T-helper 22 cell (primary cell): Measurements from ENCODE around the gene MLLT3.

ENCODE experiments used
- DNase-seq: peaks from one replicate; pipeline ENCODE4 v3.0.0-alpha.2; 2020; ENCODE audit warnings: low read depth

The MLLT3 gene

DNA sequence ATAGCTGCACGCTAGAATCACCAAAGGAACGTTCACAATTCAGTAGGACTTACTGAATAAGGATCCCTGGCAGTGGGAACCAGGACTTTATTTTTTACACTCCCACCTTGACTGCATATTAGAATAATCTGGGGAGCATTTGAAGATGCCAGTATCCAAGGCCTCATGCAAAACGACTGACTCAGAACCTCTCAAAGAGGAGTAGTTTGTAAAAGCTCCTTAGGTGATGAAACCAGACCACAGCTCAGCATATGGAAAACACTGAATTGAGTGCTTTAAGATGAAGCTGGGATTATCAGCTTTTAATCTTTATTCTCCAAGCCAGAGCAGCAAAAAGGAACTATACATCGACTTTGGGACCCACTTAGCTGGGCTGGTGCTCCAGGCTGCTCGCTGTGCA lies 288.3 kb downstream of the MLLT3 start:
- DNase-seq: no peak

DNA sequence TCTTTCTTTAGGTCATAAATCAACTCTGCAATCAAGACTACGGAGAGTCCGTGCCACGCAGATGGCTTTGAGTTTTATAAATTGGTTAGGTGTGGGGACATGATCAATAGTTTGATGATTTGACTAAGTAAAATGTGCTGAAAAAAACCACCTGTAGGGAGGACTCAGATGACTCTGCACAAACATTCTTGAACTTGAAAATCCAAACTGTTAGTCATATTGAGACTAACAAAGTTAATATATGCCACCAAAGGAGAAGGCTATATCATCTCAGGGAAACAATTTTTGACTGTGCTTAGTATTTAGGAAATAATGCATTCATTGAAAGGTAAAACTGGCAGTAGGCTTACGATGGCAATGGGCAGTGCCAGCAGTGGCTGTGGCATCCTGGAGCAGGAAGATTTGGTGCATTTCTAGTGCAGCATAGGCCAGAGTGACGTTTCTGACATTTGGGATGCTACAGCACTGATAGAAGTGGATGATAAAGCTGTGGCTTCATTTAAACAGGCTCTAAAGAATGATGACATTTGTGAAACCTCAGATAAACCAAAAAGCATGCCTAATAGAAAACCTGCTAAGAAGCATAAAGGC lies 291.1 kb downstream of the MLLT3 start:
- DNase-seq: no peak

DNA sequence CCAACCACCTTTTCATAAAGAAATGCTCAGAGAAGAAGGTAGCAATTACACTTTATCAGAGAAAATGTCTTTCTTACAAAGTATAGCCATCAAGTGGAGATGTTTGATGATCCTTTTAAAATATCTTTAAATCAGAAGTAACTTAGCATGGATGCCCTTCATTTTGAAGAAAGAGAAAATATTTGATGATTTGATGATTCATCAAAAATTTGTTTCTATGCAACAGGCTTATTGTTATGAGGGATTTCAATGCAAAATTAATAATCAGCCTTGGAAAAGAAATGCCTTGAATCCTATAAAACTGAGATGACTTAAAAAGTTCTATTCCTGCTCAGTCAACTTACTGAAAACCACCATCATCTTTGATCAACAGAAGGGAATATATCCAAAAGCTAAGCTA lies 291.6 kb downstream of the MLLT3 start:
- DNase-seq: no peak

DNA sequence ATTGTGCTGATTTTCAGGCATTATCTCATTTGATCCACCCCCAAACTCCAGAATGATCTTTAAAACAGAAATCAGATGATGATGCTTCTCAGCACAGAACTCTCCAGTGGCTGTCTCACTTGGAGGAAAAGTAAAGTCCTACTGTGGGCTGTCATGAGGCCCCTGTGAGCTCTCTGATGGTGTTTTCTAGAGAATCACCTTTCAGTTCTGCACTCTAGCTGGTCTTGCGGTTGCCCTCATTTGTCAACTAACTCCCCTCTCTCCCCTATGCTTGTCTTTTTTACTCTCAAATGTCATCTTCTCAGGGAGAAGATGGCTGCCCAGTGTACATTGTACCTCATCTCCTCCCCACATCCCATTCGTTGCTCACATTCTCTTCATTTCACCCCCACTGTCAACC lies 295.8 kb downstream of the MLLT3 start:
- DNase-seq: no peak

DNA sequence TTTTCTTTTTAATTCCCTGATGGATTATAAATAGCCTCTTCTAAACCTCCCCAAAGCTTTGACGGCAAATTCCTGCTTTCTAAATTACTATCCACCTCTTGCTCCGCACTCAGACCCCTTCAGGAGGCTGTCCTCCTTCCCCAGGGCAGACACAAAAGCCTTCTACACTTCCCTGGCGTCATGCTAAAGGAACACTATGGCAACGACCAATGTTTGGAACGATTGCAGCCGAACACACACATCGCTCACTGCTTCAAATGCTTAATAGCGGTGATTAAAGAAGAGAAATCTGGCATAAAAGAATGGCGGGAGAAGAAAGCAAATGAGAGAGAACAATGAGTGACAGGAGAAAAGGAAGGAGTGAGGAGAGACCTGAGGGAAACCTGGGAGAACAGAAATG lies 297.3 kb downstream of the MLLT3 start:
- no peak for DNase-seq

DNA sequence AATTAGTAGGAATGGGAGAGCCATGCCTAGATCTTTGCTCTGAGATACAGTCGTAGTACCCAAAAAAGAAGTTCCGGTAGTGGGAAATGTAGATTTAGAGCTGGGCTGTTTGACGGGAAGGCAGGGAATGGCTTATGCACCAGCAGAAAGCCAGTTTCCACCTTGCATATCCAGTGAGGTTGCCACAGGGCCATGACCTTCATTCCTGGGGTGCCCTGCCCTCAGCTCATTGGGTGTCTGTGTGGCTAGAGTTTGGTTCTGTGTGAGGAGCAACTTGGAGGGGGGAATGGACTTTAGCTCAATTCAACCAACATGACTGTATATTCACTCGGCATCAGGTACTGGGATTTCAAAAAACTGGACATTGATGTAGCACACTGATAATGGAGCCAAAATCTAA lies 300.1 kb downstream of the MLLT3 start:
- DNase-seq: no peak

DNA sequence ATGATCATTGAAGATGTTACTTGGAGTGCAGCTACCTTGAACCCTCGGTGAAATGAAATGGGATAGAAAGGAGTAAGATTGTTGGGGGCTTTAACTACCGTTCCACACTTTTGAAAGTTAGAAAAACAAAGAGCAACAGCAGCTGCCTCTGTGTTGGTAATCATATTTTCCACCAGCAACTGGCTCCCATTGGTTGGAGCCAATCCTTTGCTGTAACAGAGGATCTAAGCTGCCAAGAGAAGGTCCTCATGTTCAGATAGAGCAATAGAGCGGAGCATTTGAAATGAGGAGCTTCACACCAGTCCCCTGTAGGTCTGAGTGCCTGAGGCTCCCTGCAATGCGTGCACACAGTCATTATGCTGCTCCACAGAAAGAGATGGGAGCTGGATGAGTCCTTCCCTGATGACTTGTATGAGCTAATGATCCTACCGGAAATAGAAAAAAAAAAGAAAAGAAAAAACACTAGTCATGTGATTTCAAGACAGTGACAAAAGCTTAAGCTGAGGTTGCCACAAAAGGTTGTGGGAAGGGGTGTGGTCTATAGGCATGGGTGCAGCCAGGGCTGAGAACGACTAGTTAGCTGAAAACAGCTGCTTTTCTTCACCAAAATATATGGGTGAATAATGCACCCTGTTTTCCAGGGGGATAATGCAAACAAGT lies 300.7 kb downstream of the MLLT3 start:
- peak; percentile 16 for DNase-seq

DNA sequence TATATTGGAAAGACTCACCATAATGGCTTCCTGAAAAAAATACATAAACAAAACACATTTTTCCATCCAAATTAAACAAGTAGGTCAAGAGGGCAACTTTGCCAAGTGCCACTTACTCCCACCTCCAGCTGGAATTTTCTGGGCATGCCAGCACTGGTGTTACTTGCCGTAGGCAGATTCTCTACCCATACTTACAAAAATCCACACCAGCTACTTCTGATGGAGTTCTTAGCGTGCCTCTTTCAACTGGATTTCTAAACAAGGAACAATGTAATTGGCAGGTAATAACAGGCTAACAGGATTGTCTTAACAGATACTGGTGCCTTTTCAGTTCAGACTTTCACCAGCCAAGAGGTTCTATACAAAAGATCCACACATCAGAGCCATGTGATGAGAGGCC lies 301.4 kb downstream of the MLLT3 start:
- no peak for DNase-seq

DNA sequence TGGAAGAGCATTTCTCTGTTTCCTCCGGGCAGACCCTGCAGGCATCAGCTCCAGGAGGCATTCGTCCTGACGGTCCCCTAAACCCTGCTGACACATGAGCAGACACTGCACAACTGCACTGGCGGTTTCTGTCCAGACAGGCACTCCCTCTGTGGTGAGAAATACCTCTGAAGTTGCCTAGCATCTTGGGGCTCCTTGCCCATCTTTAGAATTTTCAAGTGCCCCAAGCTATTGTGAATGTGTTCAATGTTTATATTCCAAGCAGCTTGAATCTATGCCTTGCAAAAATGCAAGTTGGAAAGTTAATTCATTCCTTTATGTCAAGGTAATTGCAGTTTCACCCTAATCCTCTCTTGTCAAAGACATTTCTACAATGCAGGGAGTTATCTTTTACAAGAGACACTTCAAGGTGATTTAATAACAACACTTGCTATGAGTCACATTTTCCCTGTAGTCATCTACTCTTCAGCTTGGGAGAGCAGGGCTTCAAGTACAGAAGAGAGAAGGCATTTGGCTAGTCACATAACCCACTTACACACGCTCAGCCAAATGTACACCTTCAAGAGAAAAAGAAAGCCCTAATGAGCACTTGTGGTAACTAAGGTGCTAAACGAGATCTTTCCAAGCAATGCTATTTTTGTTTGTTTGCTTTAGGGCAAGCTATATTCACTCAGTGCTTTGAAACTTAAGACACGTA lies 302.5 kb downstream of the MLLT3 start:
- no peak for DNase-seq

DNA sequence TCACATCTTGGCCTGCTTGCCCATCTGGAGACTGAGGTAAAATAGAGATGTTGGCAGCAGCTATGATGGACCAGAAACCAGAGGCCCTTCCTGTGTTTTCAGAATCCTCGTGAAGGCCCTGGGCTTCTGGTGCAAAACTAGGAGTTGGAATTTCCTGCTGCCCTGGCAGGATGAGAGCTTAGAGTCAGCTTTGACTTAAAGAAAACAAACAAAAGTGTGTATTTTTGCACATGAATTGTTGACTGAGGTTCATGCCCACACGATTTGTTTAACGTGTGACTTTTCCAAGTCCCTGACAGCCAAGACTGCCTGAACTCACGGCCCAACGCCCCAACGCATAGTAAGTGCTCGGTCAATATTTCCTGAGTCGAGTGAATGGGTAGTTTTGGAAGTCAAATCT lies 303.1 kb downstream of the MLLT3 start:
- DNase-seq: no peak

DNA sequence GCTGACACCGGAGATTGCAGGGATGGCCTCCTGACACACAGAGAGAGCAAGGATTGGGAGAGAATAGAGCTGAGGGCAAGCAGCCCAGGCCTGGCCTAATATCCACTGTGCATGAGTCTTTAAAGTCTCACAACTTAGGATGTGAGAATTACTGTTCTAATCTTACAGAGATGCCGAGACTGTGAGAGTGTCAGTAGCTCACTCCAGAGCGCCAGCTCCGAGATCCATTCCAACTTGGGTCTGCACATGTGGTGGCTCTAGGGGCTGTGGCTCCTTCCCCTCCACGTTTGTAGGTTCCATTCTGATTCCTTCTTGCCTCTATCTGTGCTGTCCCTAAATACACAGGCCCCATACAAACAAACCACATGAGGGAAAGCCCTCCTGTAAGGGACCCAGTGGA lies 304.6 kb downstream of the MLLT3 start:
- DNase-seq: no peak

DNA sequence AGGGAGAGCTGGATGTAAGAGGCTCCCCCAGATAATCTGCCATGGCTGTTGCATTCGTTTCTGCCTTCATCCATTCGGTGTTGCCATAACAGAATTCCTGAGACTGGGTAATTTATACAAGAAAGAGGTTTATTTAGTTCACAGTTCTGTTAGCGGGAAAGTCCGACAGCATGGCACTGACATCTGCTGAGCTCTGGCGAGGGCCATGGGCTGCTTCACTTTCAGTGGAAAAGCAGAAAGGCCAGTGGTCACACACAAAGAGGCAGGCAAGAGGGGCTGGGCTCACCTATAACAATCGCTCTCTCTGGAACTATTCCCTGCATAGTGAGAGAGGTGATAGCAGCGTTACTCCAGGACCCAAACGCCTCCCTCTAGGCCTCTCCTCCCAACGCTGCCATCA lies 305.9 kb downstream of the MLLT3 start:
- no peak for DNase-seq

DNA sequence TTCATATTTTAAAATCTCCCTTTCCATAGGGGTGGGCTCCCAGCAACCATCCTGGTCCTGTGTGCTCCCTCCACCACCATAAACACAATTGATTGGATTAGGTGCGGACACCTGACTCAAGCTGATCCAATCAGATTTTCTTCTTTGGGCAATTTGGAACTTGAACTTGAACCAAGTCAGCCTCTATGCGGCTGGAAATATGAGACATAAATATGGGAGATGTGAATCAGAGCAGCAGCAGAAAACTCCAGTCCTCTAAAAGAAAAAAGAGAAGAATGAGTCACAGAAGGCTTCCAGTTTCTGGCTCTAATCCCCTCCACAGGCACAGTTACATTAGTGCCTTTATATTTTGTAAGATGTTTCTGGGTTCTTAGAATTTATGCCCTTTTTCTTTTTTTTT lies 306.6 kb downstream of the MLLT3 start:
- DNase-seq: no peak

DNA sequence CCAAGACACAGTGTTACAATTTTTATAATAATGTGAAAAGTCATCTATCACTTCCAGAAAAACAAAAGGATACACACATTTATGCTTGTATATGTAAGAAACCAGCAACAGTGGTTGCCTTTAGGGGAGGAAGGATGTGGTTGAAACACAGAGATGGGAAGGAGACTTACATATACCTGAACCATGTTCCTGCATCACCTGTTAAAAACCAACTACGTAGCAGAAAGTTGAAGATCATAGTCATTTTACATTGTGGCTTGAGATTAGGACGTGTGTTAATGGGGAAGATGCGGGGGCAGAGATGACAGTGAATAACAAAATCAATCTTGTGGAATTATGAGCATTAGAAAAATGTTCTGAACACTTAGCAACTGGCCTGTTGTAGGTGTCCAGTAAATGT lies 307.3 kb downstream of the MLLT3 start:
- DNase-seq: no peak

DNA sequence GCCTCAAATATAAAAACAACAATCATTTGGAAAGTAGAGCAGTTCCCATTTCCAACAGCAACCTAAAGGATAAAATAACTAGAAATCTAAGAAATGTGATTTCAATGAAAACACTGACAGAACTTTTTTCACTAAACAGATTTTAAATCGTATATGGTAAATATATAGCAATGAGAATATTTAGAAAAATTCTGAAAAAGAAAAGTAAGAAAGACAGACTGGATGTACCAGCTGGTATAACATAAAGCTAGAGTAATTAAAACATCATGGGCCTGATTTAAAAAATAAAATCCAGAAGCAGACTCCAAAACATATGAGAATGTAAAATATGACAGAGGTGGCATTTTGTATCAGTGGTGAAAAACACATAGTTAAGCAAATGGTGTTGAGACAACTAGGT lies 308.9 kb downstream of the MLLT3 start:
- no peak for DNase-seq

DNA sequence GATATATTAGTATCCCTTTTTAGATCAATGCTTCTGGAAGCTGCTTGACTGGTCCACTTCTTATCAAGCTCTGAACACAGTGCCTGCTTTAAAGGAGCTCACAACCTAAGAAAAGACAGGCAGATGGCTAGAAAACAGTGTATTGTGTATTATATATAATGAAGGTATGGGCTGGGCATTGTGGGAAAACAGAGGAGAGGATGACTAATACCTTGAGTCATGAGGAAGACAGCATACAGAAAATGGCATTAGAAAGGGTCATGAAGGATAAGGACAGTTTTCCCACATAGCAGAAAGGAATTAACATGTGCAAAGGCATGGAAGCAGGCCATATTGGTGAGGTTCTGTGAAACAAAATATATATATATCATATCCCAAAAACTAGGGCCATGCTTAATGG lies 309.6 kb downstream of the MLLT3 start:
- no peak for DNase-seq

DNA sequence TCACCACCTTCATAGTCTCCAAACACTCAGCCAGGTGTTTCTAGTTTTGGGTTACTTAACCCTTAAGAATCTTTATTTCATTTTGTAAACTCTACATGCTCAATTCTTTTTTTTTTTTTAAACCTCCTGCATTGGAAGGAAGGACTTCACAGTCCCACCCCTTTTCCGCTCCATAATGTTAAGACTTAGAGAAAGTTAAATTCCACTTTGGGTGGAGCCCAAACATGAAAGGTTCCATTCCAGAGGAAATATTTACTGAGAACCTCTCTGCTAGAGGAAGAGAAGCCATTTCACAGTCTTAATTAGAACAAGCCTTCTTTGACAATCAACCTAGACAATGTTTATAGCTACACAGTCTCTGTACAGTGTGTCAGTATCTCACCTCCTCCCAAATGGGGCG lies 312.3 kb downstream of the MLLT3 start:
- no peak for DNase-seq

DNA sequence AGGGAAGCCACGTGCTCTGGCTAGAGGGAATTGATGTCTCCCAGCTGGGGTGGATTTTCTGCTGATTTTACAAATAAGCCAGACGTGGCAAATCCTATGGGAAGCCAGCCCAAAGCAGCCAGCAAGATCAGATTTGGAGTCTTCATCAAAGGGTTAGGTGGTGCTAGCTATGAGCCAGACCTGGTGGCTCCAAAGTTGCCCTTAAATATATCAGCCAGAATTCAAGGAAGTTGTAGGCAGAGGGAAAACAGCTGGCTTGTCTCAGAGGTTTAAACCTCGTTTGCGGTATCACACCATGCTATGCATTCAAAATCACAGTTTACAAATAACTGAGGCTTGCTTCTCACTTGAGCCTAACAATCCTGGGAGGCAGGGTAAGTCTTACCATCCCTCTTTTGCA lies 313.2 kb downstream of the MLLT3 start:
- no peak for DNase-seq

DNA sequence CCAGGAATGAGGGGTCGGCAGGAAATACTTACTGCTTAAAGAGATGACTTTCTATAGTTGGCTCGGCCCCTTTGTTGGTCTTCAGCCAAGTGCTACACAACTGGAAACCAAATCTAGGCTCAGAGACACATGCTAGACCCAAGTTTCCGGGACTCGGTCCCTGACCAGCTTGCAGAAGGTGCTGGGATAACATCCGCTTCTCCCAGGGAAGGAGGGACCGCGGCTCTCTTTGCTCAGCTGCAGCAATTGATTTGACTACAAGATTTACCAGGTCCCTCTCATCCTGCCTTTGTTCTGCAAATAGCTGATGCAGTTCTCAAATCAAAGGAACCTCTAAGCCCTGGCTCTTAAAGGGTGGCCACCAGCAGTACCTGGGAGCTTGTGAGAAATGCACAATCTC lies 314.7 kb downstream of the MLLT3 start:
- DNase-seq: no peak

DNA sequence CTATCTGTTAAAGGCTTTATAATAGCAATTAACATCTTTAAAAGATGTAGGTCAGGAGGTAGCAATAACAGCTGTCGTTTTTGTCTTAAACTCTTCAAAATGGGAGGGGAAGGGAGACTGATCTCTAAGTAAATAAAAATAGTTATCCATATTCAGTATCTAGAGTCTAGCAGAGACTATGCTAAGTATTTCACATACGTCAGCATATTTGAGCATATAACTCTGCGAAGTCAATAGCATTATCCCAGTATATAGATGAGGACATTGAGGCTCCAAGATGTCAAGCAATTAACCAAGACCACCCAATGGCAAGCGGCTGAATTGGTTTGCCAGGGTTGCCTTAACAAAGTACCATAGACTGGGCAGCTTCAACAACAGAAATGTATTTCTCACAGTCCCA lies 316.8 kb downstream of the MLLT3 start:
- DNase-seq: no peak

DNA sequence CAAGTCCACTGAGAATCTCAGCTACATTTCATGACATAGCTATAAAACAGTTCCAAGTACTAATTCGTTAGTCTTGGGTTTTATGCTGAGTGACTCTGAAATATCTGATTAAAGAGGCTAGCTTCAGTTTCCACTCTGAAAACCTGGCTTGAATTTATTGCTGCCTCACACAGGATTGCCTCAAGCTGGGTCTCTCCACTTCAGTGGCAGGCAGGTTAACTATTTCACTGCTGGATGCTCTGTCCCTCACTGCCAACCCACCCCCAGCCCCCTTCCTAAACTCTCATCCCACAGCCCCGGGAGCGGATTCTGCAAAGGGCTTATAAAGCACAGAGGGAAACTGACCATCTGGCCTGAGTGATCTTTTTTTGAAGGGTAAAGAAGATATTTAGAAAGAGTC lies 318.3 kb downstream of the MLLT3 start:
- DNase-seq: no peak

DNA sequence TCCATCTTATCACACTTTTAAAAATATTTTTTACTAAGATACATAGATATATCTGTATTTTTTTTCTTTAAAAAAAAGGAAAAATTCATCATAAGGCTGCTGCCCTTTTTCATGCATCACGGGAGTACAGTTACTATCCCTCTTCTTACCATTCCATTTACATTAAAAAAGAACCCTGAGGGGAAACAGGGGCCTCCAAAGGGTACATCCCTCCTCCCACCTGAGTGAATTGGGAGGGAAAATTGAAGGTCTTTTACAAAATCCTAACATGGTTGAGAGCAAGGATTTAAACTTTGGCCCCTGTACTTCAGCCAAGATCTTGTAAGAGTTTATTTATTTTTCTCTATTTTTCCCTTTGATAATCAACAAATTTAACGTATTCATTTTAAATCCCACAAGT lies 319.2 kb downstream of the MLLT3 start:
- DNase-seq: no peak

DNA sequence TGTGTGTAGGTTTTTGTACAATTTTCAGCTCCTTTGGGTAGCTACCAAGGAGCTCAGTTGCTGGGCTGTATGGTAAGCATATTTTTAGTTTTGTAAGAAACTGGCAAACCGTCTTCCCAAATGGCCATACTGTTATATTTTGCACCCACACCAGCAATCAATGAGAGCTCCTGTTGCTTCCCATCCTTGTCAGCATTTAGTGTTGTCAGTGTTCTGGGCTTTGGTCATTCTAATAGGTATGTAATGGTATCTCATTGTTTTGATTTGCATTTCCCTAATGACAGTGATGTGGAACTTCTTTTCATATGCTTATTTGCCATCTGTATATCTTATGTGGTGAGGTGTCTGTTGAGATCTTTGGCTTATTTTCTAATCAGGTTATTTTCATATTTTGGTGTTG lies 320.1 kb downstream of the MLLT3 start:
- no peak for DNase-seq
